Mesenchymal stem cell (in vitro differentiated cells and primary cell): ENCODE data around the gene BORA.

ENCODE experiments used
- DNase-seq: peaks from one replicate; pipeline ENCODE4 v3.0.0-alpha.2; 2013
- H2AFZ ChIP-seq: one replicate; pipeline ENCODE4 v1.6.1; 2013; ENCODE audit warnings: low read depth, mild to moderate bottlenecking, control low read depth, inconsistent platforms, low read length, moderate library complexity
- H2AK5ac ChIP-seq: 2 replicates; pipeline ENCODE4 v1.6.1; 2013; ENCODE audit warnings: low read length, moderate library complexity, mild to moderate bottlenecking, inconsistent platforms; ENCODE audit not compliant: severe bottlenecking
- H2BK120ac ChIP-seq: one replicate; pipeline ENCODE4 v1.6.1; 2013; ENCODE audit warnings: low read depth, mild to moderate bottlenecking, inconsistent platforms, low read length, moderate library complexity
- H2BK12ac ChIP-seq, 2 experiments: one replicate each; pipeline ENCODE4 v1.6.1; 2013; ENCODE audit warnings: inconsistent platforms in 2 of 2, low read length in 2 of 2, mild to moderate bottlenecking in 2 of 2, moderate library complexity in 2 of 2, control low read depth in 1 of 2
- H2BK15ac ChIP-seq: one replicate; pipeline ENCODE4 v1.6.1; 2013; ENCODE audit warnings: mild to moderate bottlenecking, low read depth, inconsistent platforms; ENCODE audit not compliant: poor library complexity, severe bottlenecking
- H2BK5ac ChIP-seq: 2 replicates; pipeline ENCODE4 v1.6.1; 2013; ENCODE audit warnings: low read depth, mild to moderate bottlenecking, low read length, control low read depth, inconsistent platforms; ENCODE audit not compliant: poor library complexity, severe bottlenecking
- H3K14ac ChIP-seq, 2 experiments: one replicate each; pipeline ENCODE4 v1.6.1; 2013; ENCODE audit warnings: inconsistent platforms in 2 of 2, low read length in 2 of 2, control low read depth in 1 of 2, mild to moderate bottlenecking in 1 of 2, moderate library complexity in 1 of 2
- H3K18ac ChIP-seq, 2 experiments: one replicate each; pipeline ENCODE4 v1.6.1; 2013; ENCODE audit warnings: inconsistent platforms in 2 of 2, low read length in 2 of 2, control low read depth in 1 of 2, low read depth in 1 of 2, mild to moderate bottlenecking in 1 of 2
- H3K23ac ChIP-seq, 2 experiments: one replicate each; pipeline ENCODE4 v1.6.1; 2013; ENCODE audit warnings: inconsistent platforms in 2 of 2, low read length in 2 of 2, mild to moderate bottlenecking in 2 of 2, moderate library complexity in 2 of 2, control low read depth in 1 of 2
- H3K27ac ChIP-seq: 2 replicates; pipeline ENCODE4 v1.5.1; 2013; ENCODE audit warnings: mild to moderate bottlenecking, moderate library complexity, low read length, control low read depth, inconsistent platforms; ENCODE audit not compliant: poor library complexity, severe bottlenecking
- H3K27me3 ChIP-seq, 2 experiments: 2 replicates each; pipeline versions ENCODE4 v1.6.1 to v1.7.0; 2013; ENCODE audit warnings: low read length in 2 of 2, mild to moderate bottlenecking in 2 of 2, moderate library complexity in 2 of 2, control low read depth in 1 of 2, inconsistent platforms in 1 of 2; ENCODE audit not compliant: control insufficient read depth in 1 of 2, insufficient read depth in 1 of 2
- H3K36me3 ChIP-seq, 2 experiments: 2 replicates each; pipeline versions ENCODE4 v1.6.1 to v1.7.0; 2013; ENCODE audit warnings: low read length in 2 of 2, control low read depth in 1 of 2, inconsistent platforms in 1 of 2, low read depth in 1 of 2, mild to moderate bottlenecking in 1 of 2; ENCODE audit not compliant: insufficient read depth in 2 of 2, control insufficient read depth in 1 of 2
- H3K4ac ChIP-seq, 2 experiments: one replicate each; pipeline ENCODE4 v1.6.1; 2013; ENCODE audit warnings: inconsistent platforms in 2 of 2, low read length in 2 of 2, mild to moderate bottlenecking in 2 of 2, moderate library complexity in 2 of 2, control low read depth in 1 of 2, low read depth in 1 of 2
- H3K4me1 ChIP-seq: 2 replicates; pipeline ENCODE4 v1.6.1; 2013; ENCODE audit warnings: low read depth, low read length, control low read depth; ENCODE audit not compliant: control insufficient read depth, insufficient read depth
- H3K4me2 ChIP-seq: 2 replicates; pipeline ENCODE4 v1.6.1; 2013; ENCODE audit warnings: low read length, mild to moderate bottlenecking, inconsistent platforms; ENCODE audit not compliant: poor library complexity, severe bottlenecking
- H3K4me3 ChIP-seq, 2 experiments: 2 replicates each; pipeline versions ENCODE4 v1.5.1 to v1.7.0; 2013; ENCODE audit warnings: low read length in 2 of 2, mild to moderate bottlenecking in 2 of 2, control low read depth in 1 of 2, low read depth in 1 of 2; ENCODE audit not compliant: insufficient read depth in 1 of 2
- H3K79me1 ChIP-seq: replicated peaks from 2 replicates; pipeline ENCODE4 v1.6.1; 2013; ENCODE audit warnings: mild to moderate bottlenecking, control low read depth, low read length, inconsistent platforms; ENCODE audit not compliant: poor library complexity, severe bottlenecking
- H3K9ac ChIP-seq: 2 replicates; pipeline ENCODE4 v1.7.0; 2013; ENCODE audit warnings: mild to moderate bottlenecking, low read length, moderate library complexity
- H3K9me3 ChIP-seq: 2 replicates; pipeline ENCODE4 v1.7.0; 2013; ENCODE audit warnings: mild to moderate bottlenecking, low read length; ENCODE audit not compliant: control insufficient read depth
- H4K8ac ChIP-seq: one replicate; pipeline ENCODE4 v1.6.1; 2013; ENCODE audit warnings: inconsistent platforms, mild to moderate bottlenecking, low read length, moderate library complexity
- H4K91ac ChIP-seq: one replicate; pipeline ENCODE4 v1.6.1; 2013; ENCODE audit warnings: mild to moderate bottlenecking, low read length, inconsistent platforms
- WGBS: methylation state at CpG from one replicate; pipeline ENCODE4 v1.1.7; 2013; ENCODE audit warnings: mixed read lengths; 5-methylcytosine and 5-hydroxymethylcytosine counted together

The BORA gene

DNA sequence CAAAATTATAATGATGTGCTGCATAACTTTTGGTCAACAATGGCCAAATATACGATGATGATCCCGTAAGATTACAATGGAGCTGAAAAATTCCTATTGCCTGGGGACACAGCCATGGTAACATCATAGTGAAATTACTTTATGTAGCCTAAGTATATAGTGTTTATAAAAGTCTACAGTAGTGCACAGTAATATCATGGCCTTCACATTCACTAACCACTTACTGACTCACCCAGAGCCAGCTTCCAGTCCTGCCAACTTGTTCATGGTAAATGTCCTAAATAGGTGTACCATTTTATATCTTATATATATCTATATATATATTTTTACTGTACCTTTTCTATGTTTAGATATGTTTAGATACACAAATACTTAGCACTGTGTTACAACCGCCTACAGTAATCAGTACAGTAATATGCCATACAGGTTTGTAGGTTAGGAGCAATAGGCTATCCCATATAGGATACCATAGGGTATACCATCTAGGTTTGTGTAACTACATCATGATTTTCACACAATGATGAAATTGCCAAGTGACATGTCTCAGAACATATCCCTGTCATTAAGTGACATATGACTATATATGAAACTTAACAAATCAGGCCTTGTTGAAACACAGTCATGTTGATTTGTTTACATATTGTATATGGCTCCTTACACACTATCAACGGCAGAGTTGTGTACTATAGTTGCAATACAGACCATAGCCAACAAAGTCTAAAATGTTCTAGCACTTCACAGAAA, 30.2 kb downstream of the BORA start:
- Histone ChIP-seq H2BK15ac (no peak overlapping the region), H3K9me3 (no peaks in the 10 kb centered on the region), H3K18ac (no peak overlapping the region), H3K4me2 (no peak overlapping the region), H3K9ac (no peak overlapping the region), H3K27me3 (no peaks in the 10 kb centered on the region), H3K36me3 (peaks cover 13 to 97% of the 10 kb centered on the region in 2 experiments), H3K27ac (no peak overlapping the region), H2BK12ac (no peak overlapping the region), H2BK120ac (no peak overlapping the region), H2AFZ (no peak overlapping the region), H4K91ac (no peak overlapping the region), H2BK5ac (no peak overlapping the region), H3K4me3 (no peak overlapping the region), H2AK5ac (no peak overlapping the region), H4K8ac (no peak overlapping the region), H3K4ac (no peak overlapping the region), H3K23ac (no peak overlapping the region), H3K14ac (no peak overlapping the region), H3K4me1 (no peaks in the 10 kb centered on the region), H3K79me1 (peaks cover 11% of the 10 kb centered on the region)
- DNase-seq: no peak
- 86% methylated on average over 1 of the region's 4 CpGs for WGBS

GRCh38 chr13:72760189-72760588, 32.5 kb downstream of the BORA start:
- no peaks in the 10 kb centered on the region for H3K9me3 ChIP-seq
- H3K4me2 ChIP-seq: no peak overlapping the region
- H2BK120ac ChIP-seq: no peak overlapping the region
- no peaks in the 10 kb centered on the region for H3K27me3 ChIP-seq
- no peak overlapping the region for H4K91ac ChIP-seq
- H2BK15ac ChIP-seq: no peak overlapping the region
- H3K18ac ChIP-seq: no peak overlapping the region
- no peak overlapping the region for H2AK5ac ChIP-seq
- H3K4ac ChIP-seq: no peak overlapping the region
- peaks cover 7% of the 10 kb centered on the region for H3K79me1 ChIP-seq
- no peak overlapping the region for H2BK5ac ChIP-seq
- no peak overlapping the region for H2BK12ac ChIP-seq
- H4K8ac ChIP-seq: no peak overlapping the region
- DNase-seq: no peak
- no peak overlapping the region for H3K4me3 ChIP-seq
- H3K23ac ChIP-seq: no peak overlapping the region
- H3K36me3 ChIP-seq: peaks cover 16 to 97% of the 10 kb centered on the region in 2 experiments
- H3K27ac ChIP-seq: no peak overlapping the region
- no peaks in the 10 kb centered on the region for H3K4me1 ChIP-seq
- 94% methylated on average over 2 of the region's 3 CpGs for WGBS
- no peak overlapping the region for H3K9ac ChIP-seq
- H2AFZ ChIP-seq: no peak overlapping the region
- no peak overlapping the region for H3K14ac ChIP-seq

GRCh38 chr13:72763411-72763810, 35.7 kb downstream of the BORA start:
- Histone ChIP-seq H3K4me3 (no peak overlapping the region), H3K18ac (no peak overlapping the region), H4K8ac (no peak overlapping the region), H4K91ac (no peak overlapping the region), H3K4me1 (no peaks in the 10 kb centered on the region), H3K9me3 (no peaks in the 10 kb centered on the region), H3K14ac (no peak overlapping the region), H2AFZ (no peak overlapping the region), H2BK12ac (no peak overlapping the region), H3K4me2 (no peak overlapping the region), H2BK5ac (no peak overlapping the region), H2BK120ac (no peak overlapping the region), H3K27ac (no peak overlapping the region), H3K9ac (no peak overlapping the region), H2AK5ac (no peak overlapping the region), H3K27me3 (no peaks in the 10 kb centered on the region), H3K36me3 (peaks cover 16 to 100% of the 10 kb centered on the region in 2 experiments), H3K4ac (no peak overlapping the region), H3K23ac (no peak overlapping the region), H2BK15ac (no peak overlapping the region), H3K79me1 (peaks cover 5% of the 10 kb centered on the region)
- 98% methylated on average over 1 of the region's 2 CpGs for WGBS
- no peak for DNase-seq

DNA sequence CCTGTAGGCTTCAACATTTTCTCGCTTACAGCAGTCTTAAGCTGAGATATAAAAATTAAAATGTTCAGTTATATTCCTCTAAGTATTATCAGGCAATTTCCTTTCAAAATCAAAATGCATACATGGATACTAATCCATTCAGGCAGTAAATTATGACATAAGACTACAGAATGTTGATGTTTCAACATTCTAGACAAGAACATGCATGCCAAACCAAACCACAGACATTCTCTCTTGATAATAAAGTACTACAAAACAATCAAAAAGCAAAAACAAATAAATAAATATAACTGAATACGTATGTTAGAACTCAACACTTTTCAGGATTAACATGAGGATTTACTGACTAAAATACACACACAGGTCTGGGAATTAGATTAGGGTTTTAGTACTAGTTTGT, 46.3 kb downstream of the BORA start:
- peak; percentile 20 for DNase-seq
- Histone ChIP-seq H3K79me1 (peaks cover 11% of the 10 kb centered on the region), H3K9ac (no peak overlapping the region), H3K9me3 (no peaks in the 10 kb centered on the region), H2AFZ (no peak overlapping the region), H4K8ac (no peak overlapping the region), H3K4me3 (no peak overlapping the region), H2BK5ac (no peak overlapping the region), H3K27ac (no peak overlapping the region), H4K91ac (no peak overlapping the region), H2BK15ac (no peak overlapping the region), H3K23ac (no peak overlapping the region), H3K18ac (no peak overlapping the region), H3K4me2 (no peak overlapping the region), H3K36me3 (peaks cover 10 to 99% of the 10 kb centered on the region in 2 experiments), H3K14ac (no peak overlapping the region), H2BK120ac (no peak overlapping the region), H3K4ac (no peak overlapping the region), H3K27me3 (no peaks in the 10 kb centered on the region), H2BK12ac (no peak overlapping the region), H3K4me1 (peaks cover under 1% of the 10 kb centered on the region), H2AK5ac (no peak overlapping the region)
- no CpG with 5 or more reads among the region's 2 CpGs for WGBS
